Vagina (tissue), 2 donors: Measurements from ENCODE around the gene NUP210. TPM values are rescaled to one million over a fixed set of nuclear protein-coding genes. Genes with fewer than 3 reads are reported as not detected.

Experiments used
- DNase-seq, 2 donors: peaks; one replicate each; pipeline ENCODE4 v3.0.0-alpha.2; 2017; ENCODE audit errors: extremely low spot score in 2 of 2
- H3K27ac ChIP-seq: fragments of 200-600 bp; sonication (generic); one replicate; pipeline ENCODE4 v1.5.1; 2019
- H3K27me3 ChIP-seq: fragments of 200-600 bp; sonication (generic); one replicate; pipeline ENCODE4 v1.5.1; 2019
- H3K36me3 ChIP-seq, 2 donors: fragments of 200-600 bp; sonication (generic); one replicate each; pipeline ENCODE4 v1.5.1; 2017 to 2019
- H3K4me1 ChIP-seq: fragments of 200-600 bp; sonication (generic); one replicate; pipeline ENCODE4 v1.5.1; 2019
- H3K4me3 ChIP-seq, 2 donors: fragments of 200-600 bp; sonication (generic); 1 replicate in 1 of 2; 2 replicates in 1 of 2; pipeline ENCODE4 v1.5.1; 2016 to 2019
- H3K9me3 ChIP-seq: fragments of 200-600 bp; sonication (generic); one replicate; pipeline ENCODE4 v1.5.1; 2019
- POLR2A ChIP-seq, 2 donors: fragments of 450-650 bp; IDR thresholded peaks; one replicate each; pipeline ENCODE4 v1.6.1; 2017; ENCODE audit warnings: antibody characterized with exemption in 2 of 2, mild to moderate bottlenecking in 2 of 2, moderate library complexity in 2 of 2
- POLR2AphosphoS5 ChIP-seq, 2 donors: sonication (generic); formaldehyde crosslinking; IDR thresholded peaks; one replicate each; pipeline ENCODE4 v1.9.0; 2017; ENCODE audit warnings: antibody characterized with exemption in 2 of 2, mild to moderate bottlenecking in 2 of 2, low read depth in 1 of 2; ENCODE audit not compliant: insufficient read depth in 1 of 2
- intact Hi-C: fragments of 100-400 bp; cut with DNase I; formaldehyde crosslinking; loops from one replicate; pipeline ENCODE4 v1.15.1; 2023
- total RNA-seq: library from RNA; depleted of rRNA; stranded (reverse); fragments of >200 nt; gene quantifications from one replicate; pipeline ENCODE4 v1.2.3, GENCODE V29; 2016
- TF ChIP-seq, protein P1 (sequence below), 3 experiments: fragments of 450-650 bp in 2 of 3; fragments of 200-600 bp in 1 of 3; sonication (generic) in 1 of 3; IDR thresholded peaks; one replicate each; pipeline ENCODE4 v1.5.1; 2017 to 2019; ENCODE audit warnings: antibody characterized with exemption in 3 of 3, mild to moderate bottlenecking in 2 of 3, moderate library complexity in 2 of 3

Gene NUP210
- total RNA-seq, 1 donor from 2014 or later: 10.1 TPM

DNA sequence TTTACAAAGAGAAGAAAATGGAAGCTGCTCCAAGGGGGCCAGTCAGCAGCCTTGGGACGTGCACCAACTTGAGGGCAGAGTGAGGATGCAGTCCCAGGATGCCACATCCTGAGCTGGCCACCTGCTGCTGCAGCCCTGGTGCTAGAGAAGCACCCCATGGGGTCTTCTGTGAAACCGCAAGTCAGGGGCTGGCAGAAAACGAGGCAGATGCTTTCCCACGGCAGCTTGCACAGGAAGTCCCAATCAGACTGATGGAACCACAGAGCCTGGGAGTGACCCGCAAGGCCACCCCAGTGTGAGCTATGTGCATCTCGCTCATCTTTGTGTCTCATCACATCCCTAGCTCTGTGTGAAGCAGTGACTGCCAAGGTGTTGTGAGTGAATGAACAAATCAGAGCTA is 76.5 kb downstream of the NUP210 start:
- DNase-seq: no peak
- intact Hi-C loops: no loop called here
- Histone ChIP-seq H3K27ac (no peak overlapping the region), H3K27me3 (no peaks in the 10 kb centered on the region), H3K4me1 (no peaks in the 10 kb centered on the region), H3K36me3 (no peaks in the 10 kb centered on the region), H3K9me3 (no peaks in the 10 kb centered on the region), H3K4me3 (no peak overlapping the region)
- TF ChIP-seq, protein P1, sequence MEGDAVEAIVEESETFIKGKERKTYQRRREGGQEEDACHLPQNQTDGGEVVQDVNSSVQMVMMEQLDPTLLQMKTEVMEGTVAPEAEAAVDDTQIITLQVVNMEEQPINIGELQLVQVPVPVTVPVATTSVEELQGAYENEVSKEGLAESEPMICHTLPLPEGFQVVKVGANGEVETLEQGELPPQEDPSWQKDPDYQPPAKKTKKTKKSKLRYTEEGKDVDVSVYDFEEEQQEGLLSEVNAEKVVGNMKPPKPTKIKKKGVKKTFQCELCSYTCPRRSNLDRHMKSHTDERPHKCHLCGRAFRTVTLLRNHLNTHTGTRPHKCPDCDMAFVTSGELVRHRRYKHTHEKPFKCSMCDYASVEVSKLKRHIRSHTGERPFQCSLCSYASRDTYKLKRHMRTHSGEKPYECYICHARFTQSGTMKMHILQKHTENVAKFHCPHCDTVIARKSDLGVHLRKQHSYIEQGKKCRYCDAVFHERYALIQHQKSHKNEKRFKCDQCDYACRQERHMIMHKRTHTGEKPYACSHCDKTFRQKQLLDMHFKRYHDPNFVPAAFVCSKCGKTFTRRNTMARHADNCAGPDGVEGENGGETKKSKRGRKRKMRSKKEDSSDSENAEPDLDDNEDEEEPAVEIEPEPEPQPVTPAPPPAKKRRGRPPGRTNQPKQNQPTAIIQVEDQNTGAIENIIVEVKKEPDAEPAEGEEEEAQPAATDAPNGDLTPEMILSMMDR (IDR thresholded peaks at IDR 0.05): no peak

- intact Hi-C loops: no loop called here
- no peak overlapping the region for H3K4me3 ChIP-seq
- H3K4me1 ChIP-seq: no peaks in the 10 kb centered on the region
- H3K27me3 ChIP-seq: no peaks in the 10 kb centered on the region
- no peaks in the 10 kb centered on the region for H3K36me3 ChIP-seq
- H3K9me3 ChIP-seq: no peaks in the 10 kb centered on the region
- TF ChIP-seq POLR2AphosphoS5 (IDR thresholded peaks at IDR 0.05; ENCODE audit: insufficient read depth in 1 of 2, low read depth in 1 of 2): no peak
- no peak overlapping the region for H3K27ac ChIP-seq
- no peak for DNase-seq
Observed at GRCh38 chr3:13341229-13341905, 78.8 kb downstream of the NUP210 start.

DNA sequence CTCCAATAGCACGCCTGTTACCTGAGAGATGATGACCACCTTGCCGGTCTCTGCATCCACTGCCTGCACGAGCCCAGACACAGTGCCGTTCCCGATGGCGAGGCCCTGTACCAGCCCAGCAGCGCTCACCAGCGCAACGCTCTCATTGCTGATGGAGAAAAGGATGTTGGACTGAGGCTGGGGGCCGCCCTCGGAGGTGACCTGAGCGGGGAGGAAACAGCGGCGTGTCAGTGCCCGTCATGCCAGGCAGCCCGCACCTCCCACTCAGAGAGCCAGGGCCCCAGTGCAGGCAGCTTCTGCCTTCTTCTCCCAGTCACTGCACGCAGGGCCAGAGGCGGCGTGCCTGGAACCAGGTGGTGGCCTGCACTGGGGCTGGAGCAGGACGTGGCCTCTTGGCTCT is 80.3 kb downstream of the NUP210 start:
- H3K9me3 ChIP-seq: no peaks in the 10 kb centered on the region
- no peak for DNase-seq
- no peak overlapping the region for H3K27ac ChIP-seq
- no peaks in the 10 kb centered on the region for H3K4me1 ChIP-seq
- TF ChIP-seq POLR2A (IDR thresholded peaks at IDR 0.05): no peak
- TF ChIP-seq POLR2AphosphoS5 (IDR thresholded peaks at IDR 0.05; ENCODE audit: insufficient read depth in 1 of 2, low read depth in 1 of 2): no peak
- TF ChIP-seq, protein P1 (IDR thresholded peaks at IDR 0.05): no peak
- intact Hi-C loops: no loop called here
- H3K36me3 ChIP-seq: no peaks in the 10 kb centered on the region
- H3K27me3 ChIP-seq: no peaks in the 10 kb centered on the region
- no peak overlapping the region for H3K4me3 ChIP-seq

DNA sequence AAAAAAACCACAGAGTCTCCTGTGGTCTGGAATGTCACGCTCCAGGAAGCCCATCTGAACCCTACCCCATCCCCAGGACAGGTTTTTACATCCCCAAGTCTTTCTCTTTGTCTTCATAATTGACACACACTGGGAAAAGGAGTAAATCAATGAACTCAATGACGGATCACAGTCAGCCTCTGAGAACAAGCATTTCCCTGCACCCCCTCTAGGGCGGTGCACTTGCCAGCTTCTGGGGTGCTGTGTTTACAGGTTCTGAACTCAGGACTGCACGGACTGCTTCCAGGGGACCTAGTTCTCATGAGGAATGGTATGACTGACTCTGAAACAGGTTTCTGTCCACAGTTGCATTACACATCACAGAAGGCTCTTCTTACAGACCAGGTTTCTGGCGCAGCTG is 81.1 kb downstream of the NUP210 start:
- no peak overlapping the region for H3K4me3 ChIP-seq
- H3K27ac ChIP-seq: no peak overlapping the region
- no peaks in the 10 kb centered on the region for H3K9me3 ChIP-seq
- no peak for TF ChIP-seq POLR2A (IDR thresholded peaks at IDR 0.05)
- TF ChIP-seq, protein P1 (IDR thresholded peaks at IDR 0.05): no peak
- TF ChIP-seq POLR2AphosphoS5 (IDR thresholded peaks at IDR 0.05; ENCODE audit: insufficient read depth in 1 of 2, low read depth in 1 of 2): no peak
- intact Hi-C loops: no loop called here
- no peak for DNase-seq
- H3K36me3 ChIP-seq: no peaks in the 10 kb centered on the region
- no peaks in the 10 kb centered on the region for H3K27me3 ChIP-seq
- no peaks in the 10 kb centered on the region for H3K4me1 ChIP-seq

DNA sequence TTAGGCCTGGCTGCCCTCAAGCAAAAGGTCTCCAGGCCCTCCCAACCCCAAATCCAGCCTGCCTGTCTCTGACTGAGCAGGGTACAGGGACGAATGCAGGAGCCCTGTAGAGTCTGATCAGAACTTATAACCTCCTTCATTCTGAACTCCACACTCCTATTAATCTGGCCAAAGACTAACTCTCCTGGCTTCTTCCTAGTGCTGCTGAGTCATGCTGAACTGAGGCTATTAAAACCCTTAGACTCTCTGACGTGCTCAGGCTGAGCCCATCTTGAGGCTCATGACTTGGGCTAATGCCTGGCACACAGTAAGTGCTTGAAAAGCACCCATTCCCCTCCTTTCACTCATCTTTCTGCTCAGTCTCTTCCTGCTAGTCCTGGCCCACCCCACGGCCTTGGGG is 81.9 kb downstream of the NUP210 start:
- DNase-seq: no peak
- Histone ChIP-seq H3K27me3 (no peaks in the 10 kb centered on the region), H3K9me3 (no peaks in the 10 kb centered on the region), H3K27ac (no peak overlapping the region), H3K36me3 (no peaks in the 10 kb centered on the region), H3K4me3 (no peak overlapping the region), H3K4me1 (no peaks in the 10 kb centered on the region)
- intact Hi-C loops: no loop called here
- TF ChIP-seq, protein P1 (IDR thresholded peaks at IDR 0.05): no peak
- TF ChIP-seq POLR2A (IDR thresholded peaks at IDR 0.05): no peak
- no peak for TF ChIP-seq POLR2AphosphoS5 (IDR thresholded peaks at IDR 0.05; ENCODE audit: insufficient read depth in 1 of 2, low read depth in 1 of 2)
